ENCODE data around the gene AMOTL2.

AMOTL2 gene

GRCh38 chr3:134369861-134370596 lies 4.2 kb downstream of the AMOTL2 start:
- TF ChIP-seq CTCF (IDR thresholded peaks at IDR 0.05; ENCODE audit: low read depth, low read length): no peak
- DNase-seq (ENCODE audit: extremely low read depth, low read depth): no peak

GRCh38 chr3:134369231-134369741 lies 5.0 kb downstream of the AMOTL2 start:
- no peak for DNase-seq (ENCODE audit: extremely low read depth, low read depth)
- TF ChIP-seq CTCF (IDR thresholded peaks at IDR 0.05; ENCODE audit: low read depth, low read length): no peak

GRCh38 chr3:134368751-134369105 lies 5.5 kb downstream of the AMOTL2 start:
- no peak for TF ChIP-seq CTCF (IDR thresholded peaks at IDR 0.05; ENCODE audit: low read depth, low read length)
- DNase-seq (ENCODE audit: extremely low read depth, low read depth): no peak

- DNase-seq (ENCODE audit: extremely low read depth, low read depth): no peak
- TF ChIP-seq CTCF (IDR thresholded peaks at IDR 0.05; ENCODE audit: low read depth, low read length): no peak
Measured at GRCh38 chr3:134367869-134368750, 6.1 kb downstream of the AMOTL2 start.

GRCh38 chr3:134366928-134367811 lies 7.1 kb downstream of the AMOTL2 start:
- TF ChIP-seq CTCF (IDR thresholded peaks at IDR 0.05; ENCODE audit: low read depth, low read length): no peak
- no peak for DNase-seq (ENCODE audit: extremely low read depth, low read depth)

- TF ChIP-seq CTCF (IDR thresholded peaks at IDR 0.05; ENCODE audit: low read depth, low read length): no peak
- DNase-seq (ENCODE audit: extremely low read depth, low read depth): no peak
Measured at GRCh38 chr3:134366221-134366927, 7.9 kb downstream of the AMOTL2 start.
